ENCODE results near the gene NECTIN2.
"Not testable (repeated sequence)": the region's sequence is repeated elsewhere in the genome, so short reads cannot be mapped to it uniquely, and the experiment has no call there.

NECTIN2 gene

GRCh38 chr19:44887648-44888047 lies 41.6 kb downstream of the NECTIN2 start:
- no peak for DNase-seq

GRCh38 chr19:44888335-44888734 lies 42.2 kb downstream of the NECTIN2 start:
- DNase-seq = not testable (repeated sequence)

- DNase-seq = no peak
These were observed 43.8 kb downstream of the NECTIN2 start for GRCh38 chr19:44889830-44890365.

GRCh38 chr19:44890366-44891015 lies 44.4 kb downstream of the NECTIN2 start:
- DNase-seq = peak; percentile 100

GRCh38 chr19:44891016-44891882 lies 45.2 kb downstream of the NECTIN2 start, which contains the start of gene TOMM40:
Gene TOMM40, plus strand, starts transcription at chr19:44891254. Its CDS starts 162 bp downstream, at chr19:44891416.
- peak; percentile 100 for DNase-seq

GRCh38 chr19:44892932-44893331 lies 46.8 kb downstream of the NECTIN2 start:
- DNase-seq = no peak

GRCh38 chr19:44893332-44894051 lies 47.4 kb downstream of the NECTIN2 start:
- no peak for DNase-seq

- no peak for DNase-seq
These were observed 47.9 kb downstream of the NECTIN2 start for GRCh38 chr19:44894052-44894400.

GRCh38 chr19:44894946-44895345 lies 48.8 kb downstream of the NECTIN2 start:
- no peak for DNase-seq

GRCh38 chr19:44897835-44898234 lies 51.7 kb downstream of the NECTIN2 start:
- no peak for DNase-seq

- no peak for DNase-seq
These were observed 54.5 kb downstream of the NECTIN2 start for GRCh38 chr19:44900328-44901244.

- no peak for DNase-seq
These were observed 57.1 kb downstream of the NECTIN2 start for GRCh38 chr19:44903216-44903601.

- DNase-seq = no peak
These were observed 57.7 kb downstream of the NECTIN2 start for GRCh38 chr19:44903602-44904425.

- no peak for DNase-seq
These were observed 58.4 kb downstream of the NECTIN2 start for GRCh38 chr19:44904426-44904994.

GRCh38 chr19:44905437-44906160 lies 59.5 kb downstream of the NECTIN2 start, which contains the start of gene APOE:
Gene APOE, plus strand, starts transcription at chr19:44905796. Its CDS starts 829 bp downstream, at chr19:44906625.
- no peak for DNase-seq

GRCh38 chr19:44907613-44908012 lies 61.5 kb downstream of the NECTIN2 start:
- no peak for DNase-seq

- no peak for DNase-seq
These were observed 62.2 kb downstream of the NECTIN2 start for GRCh38 chr19:44908074-44908835.

GRCh38 chr19:44908836-44909261 lies 62.8 kb downstream of the NECTIN2 start:
- DNase-seq = no peak

- DNase-seq = no peak
These were observed 63.7 kb downstream of the NECTIN2 start for GRCh38 chr19:44909775-44910174.
